ENCODE results near the gene SEPSECS. TPM values are rescaled to one million over a fixed set of nuclear protein-coding genes. Genes with fewer than 3 reads are reported as not detected.
A peak's percentile ranks its signal among the peaks of the same experiment; 100 is the strongest.
"Not testable (repeated sequence)": the region's sequence is repeated elsewhere in the genome, so short reads cannot be mapped to it uniquely, and the experiment has no call there.

Gene SEPSECS
- total RNA-seq, 4 donors from 2014 or later, result 4.2 to 21.8 (median 9.6) TPM

DNA sequence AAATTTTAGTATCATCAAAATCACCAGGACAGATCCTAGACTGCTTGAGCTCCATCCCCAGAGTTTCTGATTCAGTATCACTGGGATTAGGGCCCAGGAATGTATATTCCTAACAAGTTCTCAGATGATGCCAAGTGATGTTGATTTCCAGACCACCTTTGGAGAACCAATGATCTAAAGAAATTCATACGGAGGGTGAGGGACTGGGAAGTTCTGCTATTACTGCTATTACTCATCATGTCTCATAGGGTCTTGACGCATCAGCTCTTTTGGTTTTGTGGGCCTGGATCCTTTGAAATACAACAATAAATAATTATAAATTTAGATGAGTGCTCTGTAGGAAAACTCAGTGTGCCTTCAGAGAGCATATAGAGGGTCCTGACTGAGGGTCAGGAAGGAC is 69.7 kb downstream of the SEPSECS start:
- Histone ChIP-seq H3K9me3 (no peaks in the 10 kb centered on the region), H3K27ac (no peak overlapping the region), H3K27me3 (peaks cover 17% of the 10 kb centered on the region), H3K4me3 (no peak overlapping the region), H3K4me1 (peaks cover 8% of the 10 kb centered on the region), H3K36me3 (no peaks in the 10 kb centered on the region)
- no peak for DNase-seq (ENCODE audit: low spot score in 2 of 2)
- TF ChIP-seq, protein P1, sequence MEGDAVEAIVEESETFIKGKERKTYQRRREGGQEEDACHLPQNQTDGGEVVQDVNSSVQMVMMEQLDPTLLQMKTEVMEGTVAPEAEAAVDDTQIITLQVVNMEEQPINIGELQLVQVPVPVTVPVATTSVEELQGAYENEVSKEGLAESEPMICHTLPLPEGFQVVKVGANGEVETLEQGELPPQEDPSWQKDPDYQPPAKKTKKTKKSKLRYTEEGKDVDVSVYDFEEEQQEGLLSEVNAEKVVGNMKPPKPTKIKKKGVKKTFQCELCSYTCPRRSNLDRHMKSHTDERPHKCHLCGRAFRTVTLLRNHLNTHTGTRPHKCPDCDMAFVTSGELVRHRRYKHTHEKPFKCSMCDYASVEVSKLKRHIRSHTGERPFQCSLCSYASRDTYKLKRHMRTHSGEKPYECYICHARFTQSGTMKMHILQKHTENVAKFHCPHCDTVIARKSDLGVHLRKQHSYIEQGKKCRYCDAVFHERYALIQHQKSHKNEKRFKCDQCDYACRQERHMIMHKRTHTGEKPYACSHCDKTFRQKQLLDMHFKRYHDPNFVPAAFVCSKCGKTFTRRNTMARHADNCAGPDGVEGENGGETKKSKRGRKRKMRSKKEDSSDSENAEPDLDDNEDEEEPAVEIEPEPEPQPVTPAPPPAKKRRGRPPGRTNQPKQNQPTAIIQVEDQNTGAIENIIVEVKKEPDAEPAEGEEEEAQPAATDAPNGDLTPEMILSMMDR (IDR thresholded peaks at IDR 0.05), result no peak
- TF ChIP-seq EP300 (IDR thresholded peaks at IDR 0.05) (no peak), POLR2AphosphoS5 (IDR thresholded peaks at IDR 0.05) (no peak), POLR2A (IDR thresholded peaks at IDR 0.05) (no peak)
- 93% methylated on average over 2 of the region's 2 CpGs for WGBS

DNA sequence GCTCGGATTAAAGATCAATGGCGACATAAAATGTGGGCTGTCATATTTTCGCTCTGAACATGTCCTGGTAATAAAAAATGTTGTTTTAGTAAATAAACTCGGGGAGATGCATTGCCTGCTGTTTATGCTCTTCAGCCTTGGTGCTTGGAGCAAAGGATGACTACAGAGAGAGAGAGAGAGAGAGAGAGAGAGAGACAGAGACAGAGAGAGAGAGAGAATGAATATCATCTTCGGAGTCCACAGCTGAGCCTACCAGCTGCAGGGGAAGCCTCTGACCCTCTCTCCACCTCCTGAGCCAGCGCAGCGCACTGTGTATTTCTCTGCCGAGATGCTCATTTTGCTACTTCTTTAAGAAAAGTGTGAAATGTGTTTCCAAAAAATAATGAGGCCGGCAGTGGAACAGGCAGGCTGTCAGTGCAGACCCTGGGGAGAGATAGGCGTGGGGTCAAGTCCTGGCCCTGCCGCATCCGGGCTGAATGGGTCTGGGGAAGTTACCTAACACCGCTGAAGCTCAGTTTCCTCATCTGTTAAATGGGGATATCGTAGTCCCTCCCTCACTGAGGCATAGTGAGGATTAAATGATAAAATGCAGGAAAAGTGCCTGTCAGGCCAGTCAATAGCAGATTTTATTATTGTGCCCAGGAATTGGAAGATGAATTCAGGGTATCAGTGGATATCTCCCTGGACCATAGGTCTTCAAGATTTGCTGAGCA is 71.0 kb downstream of the SEPSECS start:
- Histone ChIP-seq H3K36me3 (no peaks in the 10 kb centered on the region), H3K27ac (no peak overlapping the region), H3K4me1 (peaks cover 8% of the 10 kb centered on the region), H3K4me3 (no peak overlapping the region), H3K27me3 (peaks cover 21% of the 10 kb centered on the region), H3K9me3 (no peaks in the 10 kb centered on the region)
- 64% methylated on average over 14 of the region's 14 CpGs for WGBS
- no peak for DNase-seq (ENCODE audit: low spot score in 2 of 2)
- TF ChIP-seq POLR2AphosphoS5 (IDR thresholded peaks at IDR 0.05), result no peak
- TF ChIP-seq EP300 (IDR thresholded peaks at IDR 0.05), result no peak
- no peak for TF ChIP-seq POLR2A (IDR thresholded peaks at IDR 0.05)

DNA sequence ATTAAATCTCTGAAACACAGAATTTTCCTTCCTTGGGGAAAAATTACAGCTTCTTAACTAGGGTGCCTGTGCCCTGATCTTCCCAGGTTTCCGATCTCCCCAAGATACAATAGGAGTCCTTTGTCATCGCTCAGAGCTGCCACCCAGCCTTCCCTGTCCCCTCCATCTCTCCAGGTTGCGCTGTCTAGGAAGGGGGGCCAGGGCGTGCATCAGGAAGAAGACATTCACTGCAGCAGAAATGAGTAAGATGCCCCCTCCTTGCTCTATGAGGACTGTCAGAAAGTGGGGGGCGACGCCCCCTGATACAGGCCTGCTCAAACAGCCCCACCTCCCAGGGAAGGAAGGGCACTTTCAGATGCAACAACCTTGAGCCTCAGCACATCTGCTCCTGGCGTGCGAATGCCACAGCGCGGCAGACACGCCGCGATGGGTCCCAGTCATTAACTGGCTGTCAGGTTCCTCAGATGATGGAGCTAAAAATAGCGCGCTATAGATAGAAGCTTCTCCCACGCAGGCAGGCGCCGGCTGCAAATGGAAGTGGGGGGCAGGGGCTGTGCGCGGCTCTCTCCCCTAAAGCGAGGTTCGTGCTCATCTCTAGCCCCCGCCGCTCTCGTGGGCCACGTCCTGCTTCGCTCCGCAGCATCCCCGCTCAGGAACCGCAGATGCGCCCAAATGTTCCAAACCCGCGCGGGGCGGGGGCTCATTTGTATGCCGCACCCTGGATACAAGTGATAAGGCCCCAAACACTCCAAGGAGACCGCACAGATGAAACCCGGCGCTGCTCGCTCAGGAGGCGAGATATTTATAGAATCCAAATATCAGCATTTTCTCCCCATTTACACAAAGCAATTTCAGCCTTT is 71.9 kb downstream of the SEPSECS start:
- TF ChIP-seq, protein P1 (IDR thresholded peaks at IDR 0.05), result no peak
- TF ChIP-seq POLR2A (IDR thresholded peaks at IDR 0.05) (no peak), POLR2AphosphoS5 (IDR thresholded peaks at IDR 0.05) (no peak), EP300 (IDR thresholded peaks at IDR 0.05) (no peak)
- Histone ChIP-seq H3K36me3 (no peaks in the 10 kb centered on the region), H3K27me3 (peaks cover 21% of the 10 kb centered on the region), H3K4me3 (peak overlapping the region; percentile 30), H3K4me1 (peaks cover 8% of the 10 kb centered on the region), H3K27ac (no peak overlapping the region), H3K9me3 (no peaks in the 10 kb centered on the region)
- 13% methylated on average over 27 of the region's 41 CpGs for WGBS
- no peak for DNase-seq (ENCODE audit: low spot score in 2 of 2)

DNA sequence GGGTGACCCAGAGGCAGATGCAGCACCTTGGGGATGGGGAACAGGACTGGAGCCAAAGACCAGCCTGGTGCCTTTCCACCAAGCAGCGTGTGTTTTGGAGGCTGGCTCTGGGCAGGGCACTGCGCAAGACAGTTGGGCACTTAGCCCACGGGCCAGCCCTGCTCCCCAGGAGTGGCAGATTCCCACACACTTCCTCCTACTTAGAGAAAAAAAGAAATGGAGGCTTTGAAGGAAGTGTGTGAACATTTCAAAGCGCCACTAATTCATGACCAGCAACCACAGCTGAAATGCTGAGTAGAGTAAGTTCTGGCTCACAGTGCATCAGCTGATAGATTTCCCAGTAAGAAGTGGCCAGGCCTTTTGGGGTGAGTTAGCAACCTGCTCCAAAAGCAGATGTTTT is 74.6 kb downstream of the SEPSECS start:
- Histone ChIP-seq H3K4me1 (peaks cover 8% of the 10 kb centered on the region), H3K27ac (no peak overlapping the region), H3K36me3 (no peaks in the 10 kb centered on the region), H3K4me3 (no peak overlapping the region), H3K27me3 (peaks cover 21% of the 10 kb centered on the region), H3K9me3 (no peaks in the 10 kb centered on the region)
- DNase-seq (ENCODE audit: low spot score in 2 of 2), result no peak
- TF ChIP-seq POLR2AphosphoS5 (IDR thresholded peaks at IDR 0.05), result no peak
- TF ChIP-seq EP300 (IDR thresholded peaks at IDR 0.05), result no peak
- TF ChIP-seq POLR2A (IDR thresholded peaks at IDR 0.05), result no peak
- TF ChIP-seq, protein P1 (IDR thresholded peaks at IDR 0.05), result no peak
- WGBS, result 37% methylated on average over 4 of the region's 4 CpGs

DNA sequence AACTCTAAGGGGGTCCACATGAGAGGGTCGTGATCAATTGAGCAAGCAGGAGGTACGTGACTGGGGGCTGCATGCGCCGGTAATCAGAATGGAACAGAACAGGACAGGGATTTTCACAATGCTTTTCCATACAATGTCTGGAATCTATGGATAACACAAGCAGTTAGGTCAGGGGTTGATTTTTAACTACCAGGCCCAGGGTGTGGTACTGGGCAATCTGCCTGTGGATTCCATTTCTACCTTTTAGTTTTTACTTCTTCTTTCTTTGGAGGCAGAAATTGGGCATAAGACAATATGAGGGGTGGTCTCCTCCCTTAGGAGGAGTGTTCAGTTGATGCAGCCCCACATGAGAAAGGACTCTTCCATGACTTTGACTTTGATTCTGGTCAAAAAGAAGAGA is 76.8 kb downstream of the SEPSECS start:
- H3K36me3 ChIP-seq; H3K27ac ChIP-seq; H3K4me1 ChIP-seq; H3K4me3 ChIP-seq; H3K9me3 ChIP-seq; DNase-seq (ENCODE audit: low spot score in 2 of 2): not testable (repeated sequence)
- H3K27me3 ChIP-seq, result peaks cover 17% of the 10 kb centered on the region
- WGBS, result 91% methylated on average over 4 of the region's 4 CpGs

DNA sequence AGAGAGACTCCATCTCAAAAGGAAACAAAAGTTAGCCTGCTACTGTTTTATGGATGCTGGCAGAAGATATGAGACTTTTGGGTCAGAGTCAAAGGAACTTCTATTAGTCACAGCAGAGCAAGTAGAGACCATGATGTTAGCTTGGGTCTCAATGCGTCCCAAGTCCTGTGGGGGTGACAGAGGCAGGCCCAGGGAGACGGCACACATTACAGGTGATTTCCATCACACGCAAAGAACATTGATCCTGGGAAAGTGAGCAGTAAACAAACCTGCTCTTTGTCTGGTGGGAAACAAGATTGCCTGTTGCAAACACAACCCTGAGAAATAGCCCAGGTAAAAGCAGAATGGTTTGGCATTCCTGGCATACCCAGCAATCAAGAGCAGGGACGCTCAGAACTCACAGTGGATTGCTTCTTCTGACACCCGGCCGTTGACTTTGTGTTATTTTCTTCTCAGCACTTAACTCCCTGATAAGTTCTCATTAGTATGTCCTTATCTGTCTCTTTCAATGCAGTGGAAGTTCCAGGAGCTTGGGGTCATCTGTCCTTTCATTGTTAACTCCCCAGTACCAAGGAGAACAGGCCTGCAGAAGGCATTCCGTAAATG is 78.3 kb downstream of the SEPSECS start:
- Histone ChIP-seq H3K27me3 (peaks cover 4% of the 10 kb centered on the region), H3K36me3 (no peaks in the 10 kb centered on the region), H3K9me3 (no peaks in the 10 kb centered on the region), H3K4me1 (no peaks in the 10 kb centered on the region), H3K27ac (no peak overlapping the region), H3K4me3 (no peak overlapping the region)
- WGBS, result 88% methylated on average over 7 of the region's 7 CpGs
- no peak for DNase-seq (ENCODE audit: low spot score in 2 of 2)
- TF ChIP-seq, protein P1 (IDR thresholded peaks at IDR 0.05), result no peak
